AG04449 (cell line): ENCODE results near the gene LAMTOR3.

Experiments
- CTCF ChIA-PET: fragments of 350-600 bp; formaldehyde crosslinking; extraction: SDS; loops from one replicate; lab custom pipeline; 2021; ENCODE audit warnings: antibody characterized with exemption; lab: Yijun Ruan, JAX
- POLR2A ChIA-PET: fragments of 400-600, 350-600 bp; formaldehyde crosslinking; extraction: SDS; loops from one replicate; lab custom pipeline; 2020; ENCODE audit warnings: antibody characterized with exemption, inconsistent platforms; lab: Yijun Ruan, JAX
- DNase-seq: peaks from one replicate; pipeline ENCODE4 v3.0.0-alpha.2; 2010; ENCODE audit warnings: low read depth, low spot score
- H3K4me3 ChIP-seq: 2 replicates; pipeline ENCODE4 v1.5.1; 2011; ENCODE audit warnings: low read depth, mild to moderate bottlenecking, control low read depth, low read length
- CTCF ChIP-seq: IDR thresholded peaks from one replicate; pipeline ENCODE4 v1.5.1; 2011; ENCODE audit warnings: mild to moderate bottlenecking, moderate library complexity, low read length, control low read depth, inconsistent platforms; ENCODE audit not compliant: insufficient read depth; ENCODE audit errors: missing control alignments

The LAMTOR3 gene

GRCh38 chr4:99853190-99853589 is 41.0 kb downstream of the LAMTOR3 start:
- H3K4me3 ChIP-seq: no peak overlapping the region
- no peak for DNase-seq
- no peak for TF ChIP-seq CTCF
- ChIA-PET CTCF (no interaction called here), POLR2A (no interaction called here)

GRCh38 chr4:99852199-99852749 is 42.0 kb downstream of the LAMTOR3 start:
- ChIA-PET POLR2A (no interaction called here), CTCF (no interaction called here)
- no peak for TF ChIP-seq CTCF
- H3K4me3 ChIP-seq: no peak overlapping the region
- DNase-seq: no peak

- TF ChIP-seq CTCF: no peak
- H3K4me3 ChIP-seq: no peak overlapping the region
- no peak for DNase-seq
- ChIA-PET POLR2A (no interaction called here), CTCF (no interaction called here)
Measured at GRCh38 chr4:99848591-99849001, 45.6 kb downstream of the LAMTOR3 start.

- ChIA-PET POLR2A (no interaction called here), CTCF (no interaction called here)
- no peak for DNase-seq
Measured at GRCh38 chr4:99847362-99847976, 46.8 kb downstream of the LAMTOR3 start.

GRCh38 chr4:99846891-99847290 is 47.3 kb downstream of the LAMTOR3 start:
- TF ChIP-seq CTCF: no peak
- no peak for DNase-seq
- ChIA-PET POLR2A (no interaction called here), CTCF (no interaction called here)
- H3K4me3 ChIP-seq: no peak overlapping the region

More at GRCh38 chr4:99847362-99847976, 46.8 kb downstream of the LAMTOR3 start:
- H3K4me3 ChIP-seq: no peak overlapping the region
- no peak for TF ChIP-seq CTCF

GRCh38 chr4:99845708-99846469 is 48.3 kb downstream of the LAMTOR3 start:
- no peak for TF ChIP-seq CTCF
- DNase-seq: no peak
- POLR2A ChIA-PET: no interaction called here
- CTCF ChIA-PET: no interaction called here
- H3K4me3 ChIP-seq: no peak overlapping the region
